Left hindlimb (tissue), 1 donor: Measurements from ENCODE around the gene DDIT3.
A peak's percentile ranks its signal among the peaks of the same experiment; 100 is the strongest.
"Not testable (repeated sequence)": the region's sequence is repeated elsewhere in the genome, so short reads cannot be mapped to it uniquely, and the experiment has no call there.

Experiments used
- DNase-seq: peaks from one replicate; pipeline ENCODE4 v3.0.0-alpha.2; 2018

DDIT3 gene

GRCh38 chr12:57511588-57512325, 8.6 kb downstream of the DDIT3 start:
- no peak for DNase-seq

- DNase-seq, result no peak
These were observed 9.2 kb downstream of the DDIT3 start for GRCh38 chr12:57511161-57511560.

- not testable (repeated sequence) for DNase-seq
These were observed 12.5 kb downstream of the DDIT3 start for GRCh38 chr12:57507796-57508195.

- not testable (repeated sequence) for DNase-seq
These were observed 13.8 kb downstream of the DDIT3 start for GRCh38 chr12:57506541-57506940.

- not testable (repeated sequence) for DNase-seq
These were observed 17.9 kb downstream of the DDIT3 start for GRCh38 chr12:57502311-57502969.

- DNase-seq, result no peak
These were observed 20.1 kb downstream of the DDIT3 start for GRCh38 chr12:57500213-57500612.

GRCh38 chr12:57498571-57498970, 21.7 kb downstream of the DDIT3 start:
- DNase-seq, result no peak

GRCh38 chr12:57498132-57498502, 22.2 kb downstream of the DDIT3 start:
- DNase-seq, result no peak

GRCh38 chr12:57497223-57498131, 22.8 kb downstream of the DDIT3 start:
- no peak for DNase-seq

- no peak for DNase-seq
These were observed 23.5 kb downstream of the DDIT3 start for GRCh38 chr12:57496822-57497221.

- DNase-seq, result not testable (repeated sequence)
These were observed 25.1 kb downstream of the DDIT3 start for GRCh38 chr12:57495051-57495701.

GRCh38 chr12:57491393-57492280, 28.7 kb downstream of the DDIT3 start:
- no peak for DNase-seq

- no peak for DNase-seq
These were observed 30.2 kb downstream of the DDIT3 start for GRCh38 chr12:57490126-57490525.

- DNase-seq, result no peak
These were observed 31.1 kb downstream of the DDIT3 start for GRCh38 chr12:57489157-57489641.

- no peak for DNase-seq
These were observed 31.7 kb downstream of the DDIT3 start for GRCh38 chr12:57488402-57489156.

- peak; percentile 96 for DNase-seq
These were observed 32.5 kb downstream of the DDIT3 start, which contains the start of gene MARS1 for GRCh38 chr12:57487597-57488401. Gene MARS1 (plus strand): TSS chr12:57488068. CDS start chr12:57488091, 23 bp downstream.

- no peak for DNase-seq
These were observed 33.2 kb downstream of the DDIT3 start for GRCh38 chr12:57487055-57487596.

GRCh38 chr12:57485695-57486094, 34.6 kb downstream of the DDIT3 start:
- no peak for DNase-seq

- no peak for DNase-seq
These were observed 36.8 kb downstream of the DDIT3 start for GRCh38 chr12:57483466-57483865.

- DNase-seq, result no peak
These were observed 38.6 kb downstream of the DDIT3 start for GRCh38 chr12:57481671-57482070.
